ENCODE results near the gene PLEKHO2.

The PLEKHO2 gene

GRCh38 chr15:64828985-64829384, 12.7 kb upstream of the PLEKHO2 start:
- DNase-seq, result no peak

GRCh38 chr15:64833690-64834089, 8.0 kb upstream of the PLEKHO2 start:
- DNase-seq, result no peak

- DNase-seq, result no peak
These were observed 5.6 kb upstream of the PLEKHO2 start for GRCh38 chr15:64836023-64836536.

GRCh38 chr15:64837502-64837901, 4.2 kb upstream of the PLEKHO2 start:
- no peak for DNase-seq

DNA sequence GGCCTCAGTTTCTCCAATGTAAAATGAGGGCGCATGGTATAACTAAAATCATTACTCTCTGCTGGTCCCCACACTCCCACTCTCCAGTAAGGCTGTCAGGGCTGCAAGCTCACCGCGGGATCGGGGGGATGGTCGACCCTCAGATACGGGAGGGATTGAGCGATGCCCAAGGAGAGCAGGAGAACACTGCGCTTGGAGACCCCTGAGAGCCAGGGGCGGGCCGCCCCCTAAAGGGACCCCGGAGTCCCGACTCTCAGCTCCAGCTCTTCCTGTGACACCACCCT, 713 bp upstream of the PLEKHO2 start:
- DNase-seq, result no peak

DNA sequence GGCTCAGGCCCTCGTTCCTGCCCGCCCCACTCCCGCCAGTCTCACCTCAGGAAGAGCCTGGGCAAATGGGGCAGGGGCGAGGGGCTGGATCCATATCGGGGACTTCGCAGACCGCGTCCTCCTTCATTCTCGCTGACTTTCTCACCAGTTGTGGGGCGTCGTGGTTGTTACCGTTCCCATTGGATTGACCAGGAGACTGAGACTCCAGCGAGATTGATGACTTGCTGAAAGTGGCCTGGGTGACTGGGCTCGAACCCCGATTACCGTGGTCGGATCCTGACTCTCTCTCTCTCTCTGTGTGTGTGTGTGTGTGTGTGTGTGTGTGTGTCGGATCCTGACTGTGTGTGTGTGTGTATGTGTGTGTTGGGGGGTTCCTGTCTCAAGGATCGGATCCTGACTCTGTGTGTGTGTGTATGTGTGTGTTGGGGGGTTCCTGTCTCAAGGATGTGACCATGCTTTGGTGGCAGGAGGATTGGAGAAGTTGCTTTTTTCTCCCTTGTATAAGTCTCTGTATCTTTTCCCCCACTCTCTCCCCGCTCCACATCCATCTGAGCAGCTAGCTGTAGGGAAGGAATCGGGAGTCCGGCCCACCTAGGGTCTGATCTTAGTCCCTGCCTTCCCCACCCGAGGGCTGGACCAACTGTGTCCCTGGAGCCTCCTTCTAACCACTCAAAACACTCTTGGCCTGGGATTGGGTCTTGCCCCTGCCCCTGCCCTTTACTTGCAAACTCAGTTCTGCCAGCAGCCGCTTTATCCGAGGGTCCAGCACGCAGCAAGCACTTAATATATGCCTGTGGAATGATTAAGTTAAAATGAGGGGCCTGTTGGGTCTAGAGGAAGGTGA, 603 bp downstream of the PLEKHO2 start:
- no peak for DNase-seq

GRCh38 chr15:64842986-64843561, 1.4 kb downstream of the PLEKHO2 start:
- no peak for DNase-seq

DNA sequence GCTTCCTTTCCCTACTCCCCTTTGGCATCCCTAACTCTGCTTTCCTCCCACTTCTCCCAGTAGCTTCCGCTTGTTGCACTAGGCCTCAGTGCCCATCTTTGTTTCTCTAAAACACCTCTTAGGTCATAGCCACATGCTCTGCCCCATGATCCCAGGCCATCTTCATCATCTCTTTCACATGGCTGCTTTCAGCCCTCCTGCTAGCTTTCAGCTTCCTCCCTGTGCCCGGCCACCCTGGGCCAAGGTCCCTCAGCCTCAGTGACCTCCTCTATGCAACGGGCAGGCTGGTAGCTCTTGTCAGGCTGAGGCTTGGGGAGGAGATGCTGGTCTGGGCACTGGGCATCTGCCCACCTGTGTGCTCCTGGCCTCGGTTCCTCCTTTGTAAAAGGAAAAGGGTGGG, 2.3 kb downstream of the PLEKHO2 start:
- DNase-seq, result no peak

DNA sequence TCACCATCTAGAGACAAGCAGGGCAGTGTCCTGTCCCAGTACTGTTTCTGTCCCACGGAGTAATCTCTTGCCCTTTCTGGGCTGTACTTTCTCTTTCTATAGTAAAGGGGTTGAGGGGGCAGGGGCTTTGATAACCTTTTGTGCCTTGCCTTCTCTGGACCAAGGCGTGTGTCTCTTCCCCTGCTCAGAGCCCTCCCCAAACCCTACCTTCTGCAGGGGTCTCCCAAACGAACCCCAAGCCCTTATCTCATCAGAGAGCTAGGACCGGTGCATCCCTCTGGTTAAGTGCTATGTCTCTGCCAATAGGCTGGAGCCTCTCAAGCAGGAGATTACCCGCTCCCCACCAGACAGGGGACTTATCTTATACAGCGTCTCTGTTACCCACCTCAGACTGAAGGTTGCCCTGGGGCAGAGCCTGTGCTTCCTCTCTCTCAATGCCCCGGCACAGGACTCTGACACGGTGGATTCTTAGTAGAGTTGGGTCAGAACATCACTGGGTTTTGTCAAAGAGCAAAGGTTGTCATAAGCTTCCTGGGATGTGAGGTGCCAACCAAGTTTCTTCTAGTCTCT, 2.9 kb downstream of the PLEKHO2 start:
- no peak for DNase-seq

- DNase-seq, result no peak
These were observed 3.5 kb downstream of the PLEKHO2 start for GRCh38 chr15:64845183-64845611.

- no peak for DNase-seq
These were observed 4.3 kb downstream of the PLEKHO2 start for GRCh38 chr15:64845831-64846595.

DNA sequence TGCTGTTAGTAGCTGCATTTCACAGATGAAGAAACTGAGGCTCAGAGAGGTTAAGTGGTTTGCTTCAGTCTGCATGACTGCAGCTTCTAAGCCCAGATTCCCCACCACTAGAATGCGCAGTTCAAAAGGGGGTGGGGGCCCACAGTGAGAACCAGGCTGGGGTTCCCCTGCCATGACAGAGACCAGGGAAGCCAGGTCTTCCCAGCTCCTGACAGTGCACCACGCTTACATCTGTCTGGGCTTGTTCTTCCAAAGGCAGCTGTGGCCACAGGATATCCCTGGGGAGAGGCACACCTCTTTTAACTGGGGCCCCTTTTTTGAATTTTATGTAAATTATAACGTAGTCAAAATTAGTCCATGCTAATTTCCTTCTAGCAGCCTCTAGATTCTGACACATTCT, 5.3 kb downstream of the PLEKHO2 start:
- no peak for DNase-seq

- no peak for DNase-seq
These were observed 5.7 kb downstream of the PLEKHO2 start for GRCh38 chr15:64847448-64847847.

DNA sequence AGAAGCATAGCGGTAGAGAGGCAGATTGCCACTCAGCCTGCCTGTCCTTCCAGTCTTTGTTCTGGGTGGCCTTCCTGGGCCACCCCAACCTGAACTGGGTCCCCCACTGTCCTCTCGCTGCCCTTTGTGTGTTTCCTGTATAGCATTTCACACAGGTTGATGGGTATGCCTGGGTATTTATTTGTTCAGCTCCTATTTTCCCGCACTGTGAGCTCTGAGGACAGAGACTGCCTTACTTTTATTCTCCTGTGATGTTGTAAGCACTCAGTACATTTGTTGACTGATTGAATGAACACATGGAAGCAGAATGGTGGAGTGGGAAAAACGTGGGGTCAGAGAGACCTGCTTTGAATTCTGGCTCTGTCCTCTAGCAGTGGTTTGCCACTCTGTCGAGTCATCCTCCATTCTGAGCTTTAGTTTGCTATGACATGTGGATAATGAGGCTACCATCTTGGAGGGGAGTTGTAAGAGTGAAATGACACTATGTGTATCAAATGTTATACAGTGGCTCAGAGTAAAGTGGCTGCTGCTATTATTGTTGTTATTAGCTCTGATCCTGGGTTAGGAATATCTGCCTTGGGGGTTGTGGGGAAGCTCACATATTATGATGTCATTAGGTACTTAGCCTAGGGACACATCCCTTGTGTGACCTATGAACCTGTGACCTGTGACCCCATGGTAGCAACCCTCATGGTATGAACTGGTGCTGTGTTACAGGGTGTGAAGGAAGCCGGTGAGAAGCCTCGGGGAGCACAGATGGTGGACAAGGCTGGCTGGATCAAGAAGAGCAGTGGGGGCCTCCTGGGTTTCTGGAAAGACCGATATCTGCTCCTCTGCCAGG, 6.4 kb downstream of the PLEKHO2 start:
- no peak for DNase-seq

DNA sequence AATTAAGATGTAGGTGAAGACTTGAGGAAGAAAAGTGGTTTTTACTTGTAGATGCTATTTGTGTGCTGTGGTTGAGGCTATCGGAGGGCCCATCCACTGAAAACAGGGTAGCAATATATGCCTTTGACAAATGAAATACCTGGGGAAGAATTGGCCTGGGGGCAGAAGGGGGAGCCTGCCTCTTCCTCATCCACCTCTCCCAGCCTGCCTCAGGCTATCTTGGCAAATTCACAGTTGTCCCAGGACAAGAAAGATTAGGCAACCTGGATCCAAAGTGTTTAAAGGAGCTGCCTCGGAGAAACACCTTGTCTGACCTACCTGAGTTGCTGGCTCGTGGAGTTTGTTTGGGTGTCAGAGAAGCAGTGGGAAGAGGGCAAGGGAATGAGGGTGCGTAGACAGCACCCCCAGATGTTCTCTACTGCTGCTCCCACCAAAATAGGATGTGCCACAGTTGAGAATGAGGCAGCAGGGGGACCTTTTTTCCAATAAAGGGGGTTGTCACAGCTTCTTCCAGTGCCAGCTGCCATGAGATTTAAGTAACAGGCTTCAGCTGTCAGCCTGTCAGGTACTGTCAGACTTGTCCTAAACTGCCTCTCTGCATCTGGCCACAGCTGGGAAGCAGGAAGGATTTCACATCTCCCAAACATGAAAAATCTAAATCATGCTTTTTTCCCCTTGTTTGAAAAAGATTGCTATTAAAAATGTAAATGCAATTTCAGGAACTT, 9.2 kb downstream of the PLEKHO2 start:
- no peak for DNase-seq

DNA sequence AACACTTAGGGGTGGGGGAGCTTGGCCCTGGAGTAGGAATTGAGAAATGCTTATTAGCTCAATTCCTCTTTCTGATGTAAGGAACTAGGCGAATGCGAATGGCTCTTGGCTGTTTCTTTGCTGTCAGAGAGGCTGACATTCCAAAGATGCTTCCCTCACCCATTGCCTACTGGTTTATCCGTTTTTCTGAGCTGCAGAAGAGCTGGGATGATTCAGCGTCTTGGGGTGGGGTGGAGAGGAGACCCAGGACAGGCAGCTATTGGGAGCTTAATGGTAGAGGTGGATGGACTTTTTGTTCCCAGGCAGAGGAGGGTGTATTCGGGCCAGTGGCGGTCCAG, 9.8 kb downstream of the PLEKHO2 start:
- DNase-seq, result no peak

- no peak for DNase-seq
These were observed 12.3 kb downstream of the PLEKHO2 start for GRCh38 chr15:64854041-64854440.

GRCh38 chr15:64854526-64854925, 12.8 kb downstream of the PLEKHO2 start:
- no peak for DNase-seq

DNA sequence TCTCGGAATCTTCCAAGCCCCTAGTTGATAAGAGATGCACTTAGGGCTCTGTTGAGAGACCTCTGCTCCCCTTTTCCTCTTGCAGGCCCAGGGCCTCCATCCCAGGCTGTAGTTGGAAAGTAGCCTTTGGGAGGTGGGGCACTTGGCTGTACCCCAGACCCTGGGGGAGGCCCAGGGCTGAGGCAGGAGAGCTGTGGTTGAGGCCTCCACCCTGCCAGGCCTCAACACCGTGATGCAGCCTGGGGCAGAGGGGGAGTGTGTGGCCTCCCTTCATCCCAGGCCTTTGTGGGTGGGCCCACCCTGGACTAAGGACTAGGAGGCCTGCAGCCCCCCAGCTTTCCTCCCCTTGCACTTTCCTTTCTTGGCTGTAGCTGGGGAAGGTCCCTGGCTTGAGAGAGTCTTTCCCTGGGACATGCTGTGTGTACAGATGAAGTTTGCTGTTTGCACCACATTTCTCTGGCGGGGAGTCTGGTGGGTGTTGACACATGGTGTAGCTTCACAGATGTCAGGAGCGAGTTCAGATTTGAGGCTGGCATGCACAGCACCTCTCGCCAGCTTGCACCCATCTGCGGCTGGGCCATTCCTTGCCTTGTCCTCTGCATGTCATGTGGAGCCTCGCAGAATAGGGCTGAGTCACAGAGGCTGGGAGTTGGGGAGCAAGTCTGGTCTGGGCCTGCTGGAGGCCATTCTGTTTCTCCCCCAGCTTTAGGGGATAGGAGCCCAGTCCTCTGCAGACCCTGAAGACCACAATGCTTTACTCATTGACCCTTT, 13.7 kb downstream of the PLEKHO2 start:
- no peak for DNase-seq

GRCh38 chr15:64856429-64857145, 14.9 kb downstream of the PLEKHO2 start:
- no peak for DNase-seq

- no peak for DNase-seq
These were observed 15.7 kb downstream of the PLEKHO2 start for GRCh38 chr15:64857421-64857820.
